ENCODE measurements around the gene PLA2G1B. TPM values are rescaled to one million over a fixed set of nuclear protein-coding genes. Genes with fewer than 3 reads are reported as not detected.

Gene PLA2G1B
- not detected in 2 replicates for total RNA-seq (2014; rRNA removed; shearing (Covaris generic))

GRCh38 chr12:120327593-120327992, at the start of gene PLA2G1B:
Gene PLA2G1B, minus strand, starts transcription at chr12:120327779. Its CDS starts 26 bp downstream, at chr12:120327753.
- no peak for DNase-seq (ENCODE audit: low spot score)

GRCh38 chr12:120376934-120377572, 49.5 kb upstream of the PLA2G1B start:
- DNase-seq (ENCODE audit: low spot score): no peak

GRCh38 chr12:120376416-120376815, 48.8 kb upstream of the PLA2G1B start:
- peak; percentile 10 for DNase-seq (ENCODE audit: low spot score)

- DNase-seq (ENCODE audit: low spot score): no peak
Measured at GRCh38 chr12:120376009-120376408, 48.4 kb upstream of the PLA2G1B start.

GRCh38 chr12:120373683-120374082, 46.1 kb upstream of the PLA2G1B start:
- no peak for DNase-seq (ENCODE audit: low spot score)

GRCh38 chr12:120370343-120371243, 43.0 kb upstream of the PLA2G1B start:
- no peak for DNase-seq (ENCODE audit: low spot score)

- DNase-seq (ENCODE audit: low spot score): no peak
Measured at GRCh38 chr12:120369603-120370342, 42.2 kb upstream of the PLA2G1B start.

GRCh38 chr12:120368789-120369602, 41.4 kb upstream of the PLA2G1B start, which contains the start of gene MSI1:
Gene MSI1, minus strand, starts transcription at chr12:120369164. Its CDS starts 73 bp downstream, at chr12:120369091.
- no peak for DNase-seq (ENCODE audit: low spot score)

GRCh38 chr12:120367924-120368788, 40.6 kb upstream of the PLA2G1B start:
- DNase-seq (ENCODE audit: low spot score): no peak

- no peak for DNase-seq (ENCODE audit: low spot score)
Measured at GRCh38 chr12:120367233-120367923, 39.8 kb upstream of the PLA2G1B start.

GRCh38 chr12:120366845-120367232, 39.3 kb upstream of the PLA2G1B start:
- DNase-seq (ENCODE audit: low spot score): no peak

- no peak for DNase-seq (ENCODE audit: low spot score)
Measured at GRCh38 chr12:120366341-120366705, 38.7 kb upstream of the PLA2G1B start.

- DNase-seq (ENCODE audit: low spot score): no peak
Measured at GRCh38 chr12:120365675-120366340, 38.2 kb upstream of the PLA2G1B start.

GRCh38 chr12:120364487-120364886, 36.9 kb upstream of the PLA2G1B start:
- no peak for DNase-seq (ENCODE audit: low spot score)

GRCh38 chr12:120363274-120363855, 35.8 kb upstream of the PLA2G1B start:
- no peak for DNase-seq (ENCODE audit: low spot score)

- DNase-seq (ENCODE audit: low spot score): no peak
Measured at GRCh38 chr12:120362516-120363273, 35.1 kb upstream of the PLA2G1B start.

- DNase-seq (ENCODE audit: low spot score): no peak
Measured at GRCh38 chr12:120361506-120362208, 34.1 kb upstream of the PLA2G1B start.
